ENCODE measurements around the gene TARBP1.

DNA sequence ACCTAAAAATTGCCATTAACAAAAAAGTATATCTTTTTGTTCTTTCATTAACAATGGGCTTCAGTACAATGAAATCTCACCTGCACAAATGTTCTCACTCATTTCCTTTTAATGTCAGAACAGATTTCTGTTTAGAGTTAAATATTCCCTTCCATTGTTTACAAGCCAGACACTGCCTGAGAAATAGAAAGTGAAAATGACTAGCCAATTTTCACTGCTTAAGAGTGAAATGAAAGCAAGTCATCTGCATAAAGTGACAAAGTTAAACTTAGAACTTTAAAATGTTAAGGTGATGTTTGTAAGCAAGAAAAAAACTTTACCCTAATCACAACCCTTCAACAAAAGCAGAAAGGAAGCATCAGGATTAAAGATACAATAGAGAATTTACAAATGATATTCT is 78.2 kb downstream of the TARBP1 start:
- TF ChIP-seq, protein P1, sequence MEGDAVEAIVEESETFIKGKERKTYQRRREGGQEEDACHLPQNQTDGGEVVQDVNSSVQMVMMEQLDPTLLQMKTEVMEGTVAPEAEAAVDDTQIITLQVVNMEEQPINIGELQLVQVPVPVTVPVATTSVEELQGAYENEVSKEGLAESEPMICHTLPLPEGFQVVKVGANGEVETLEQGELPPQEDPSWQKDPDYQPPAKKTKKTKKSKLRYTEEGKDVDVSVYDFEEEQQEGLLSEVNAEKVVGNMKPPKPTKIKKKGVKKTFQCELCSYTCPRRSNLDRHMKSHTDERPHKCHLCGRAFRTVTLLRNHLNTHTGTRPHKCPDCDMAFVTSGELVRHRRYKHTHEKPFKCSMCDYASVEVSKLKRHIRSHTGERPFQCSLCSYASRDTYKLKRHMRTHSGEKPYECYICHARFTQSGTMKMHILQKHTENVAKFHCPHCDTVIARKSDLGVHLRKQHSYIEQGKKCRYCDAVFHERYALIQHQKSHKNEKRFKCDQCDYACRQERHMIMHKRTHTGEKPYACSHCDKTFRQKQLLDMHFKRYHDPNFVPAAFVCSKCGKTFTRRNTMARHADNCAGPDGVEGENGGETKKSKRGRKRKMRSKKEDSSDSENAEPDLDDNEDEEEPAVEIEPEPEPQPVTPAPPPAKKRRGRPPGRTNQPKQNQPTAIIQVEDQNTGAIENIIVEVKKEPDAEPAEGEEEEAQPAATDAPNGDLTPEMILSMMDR (IDR thresholded peaks at IDR 0.05) = no peak
- no peak for TF ChIP-seq ZFX (IDR thresholded peaks at IDR 0.05; ENCODE audit: borderline replicate concordance)
